Ishikawa (cell line): Measurements from ENCODE around the gene TIAM2.

Experiments
- CEBPB ChIP-seq: IDR thresholded peaks from 2 replicates; pipeline ENCODE4 v1.6.1; 2012
- CREB1 ChIP-seq: IDR thresholded peaks from 2 replicates; pipeline ENCODE4 v1.6.1; 2012; ENCODE audit warnings: low read depth
- EP300 ChIP-seq: IDR thresholded peaks from 2 replicates; pipeline ENCODE4 v1.6.1; 2012; ENCODE audit warnings: borderline replicate concordance
- FOXM1 ChIP-seq: IDR thresholded peaks from 2 replicates; pipeline ENCODE4 v1.6.1; 2012; ENCODE audit warnings: low read depth, borderline replicate concordance
- REST ChIP-seq: IDR thresholded peaks from 2 replicates; pipeline ENCODE4 v1.6.1; 2012; ENCODE audit warnings: low read depth, mild to moderate bottlenecking
- TAF1 ChIP-seq: IDR thresholded peaks from 2 replicates; pipeline ENCODE4 v1.6.1; 2012; ENCODE audit warnings: low read depth, mild to moderate bottlenecking
- USF1 ChIP-seq: IDR thresholded peaks from 2 replicates; pipeline ENCODE4 v1.6.1; 2012
- YY1 ChIP-seq: IDR thresholded peaks from 2 replicates; pipeline ENCODE4 v1.6.1; 2012; ENCODE audit warnings: low read depth
- ZBTB7A ChIP-seq: IDR thresholded peaks from 2 replicates; pipeline ENCODE4 v1.6.1; 2012; ENCODE audit warnings: low read depth

GRCh38 chr6:154962753-154963152 lies 32.4 kb upstream of the TIAM2 start:
- TF ChIP-seq CEBPB (no peak), EP300 (no peak), ZBTB7A (no peak), CREB1 (no peak), REST (no peak), FOXM1 (no peak), USF1 (no peak), YY1 (no peak), TAF1 (no peak)
